PC-3 (cell line): Measurements from ENCODE around the gene BEST3. TPM values are rescaled to one million over a fixed set of nuclear protein-coding genes. Genes with fewer than 3 reads are reported as not detected.

Experiments used
- ATAC-seq: fragments of 200-7000 bp; cut with Tn5 transposase; 2 replicates; pipeline ENCODE4 v1.9.1; 2020; ENCODE audit warnings: mild to moderate bottlenecking, moderate library complexity
- BruUV-seq: library from RNA; stranded (reverse); fragments of 400-500 nt; replicated peaks from 2 replicates; lab custom pipeline; 2021; lab: Mats Ljungman, UMichigan
- CTCF ChIA-PET: fragments of 300-600 bp; sonication (Branson Sonifier 250); formaldehyde crosslinking; loops from one replicate; lab custom pipeline; 2022; ENCODE audit warnings: antibody characterized with exemption; lab: Charles Lee
- POLR2A ChIA-PET: fragments of 300-600 bp; sonication (Branson Sonifier 250); formaldehyde crosslinking; loops from one replicate; lab custom pipeline; 2022; ENCODE audit warnings: antibody characterized with exemption; ENCODE audit not compliant: unreplicated experiment; lab: Charles Lee
- DNase-seq: peaks from one replicate; pipeline ENCODE4 v3.0.0-alpha.2; 2015
- H2AFZ ChIP-seq: fragments of 300-600 bp; sonication (generic); 2 replicates; pipeline ENCODE4 v1.6.0; 2016; ENCODE audit warnings: antibody characterized with exemption, low read length
- H3F3A ChIP-seq: fragments of 300-600 bp; sonication (generic); one replicate; pipeline ENCODE4 v1.6.0; 2017; ENCODE audit warnings: antibody characterized with exemption, low read length, control low read depth, mild to moderate bottlenecking; ENCODE audit not compliant: unreplicated experiment
- H3K27ac ChIP-seq: fragments of 300-600 bp; sonication (generic); 2 replicates; pipeline ENCODE4 v1.5.1; 2016; ENCODE audit warnings: mild to moderate bottlenecking, low read length
- H3K27me3 ChIP-seq: fragments of 300-600 bp; sonication (generic); 2 replicates; pipeline ENCODE4 v1.6.1; 2016; ENCODE audit warnings: low read length, mixed read lengths
- H3K36me3 ChIP-seq: fragments of 300-600 bp; sonication (generic); 2 replicates; pipeline ENCODE4 v1.6.1; 2016; ENCODE audit warnings: low read depth, mixed run types, low read length, mixed read lengths
- H3K4me1 ChIP-seq: fragments of 300-600 bp; sonication (generic); 2 replicates; pipeline ENCODE4 v1.5.1; 2016; ENCODE audit warnings: low read length; ENCODE audit not compliant: insufficient read depth
- H3K4me2 ChIP-seq: fragments of 300-600 bp; sonication (generic); 2 replicates; pipeline ENCODE4 v1.6.0; 2016; ENCODE audit warnings: low read length
- H3K4me3 ChIP-seq: fragments of 300-600 bp; sonication (generic); 2 replicates; pipeline ENCODE4 v1.5.1; 2016; ENCODE audit warnings: mild to moderate bottlenecking, low read length, mixed read lengths
- H3K79me2 ChIP-seq: fragments of 300-600 bp; sonication (generic); 2 replicates; pipeline ENCODE4 v1.6.1; 2017; ENCODE audit warnings: low read length, mixed read lengths
- H3K9ac ChIP-seq: fragments of 300-600 bp; sonication (generic); 2 replicates; pipeline ENCODE4 v1.6.0; 2016; ENCODE audit warnings: mild to moderate bottlenecking, low read length
- H3K9me2 ChIP-seq: fragments of 300-600 bp; sonication (generic); replicated peaks from 2 replicates; pipeline ENCODE4 v1.6.1; 2016; ENCODE audit warnings: mixed run types, low read length, mixed read lengths
- H3K9me3 ChIP-seq: fragments of 300-600 bp; sonication (generic); 2 replicates; pipeline ENCODE4 v1.6.1; 2016; ENCODE audit warnings: low read length, mixed read lengths
- H4K20me1 ChIP-seq: fragments of 300-600 bp; sonication (generic); 2 replicates; pipeline ENCODE4 v1.6.1; 2016; ENCODE audit warnings: low read length, mixed read lengths
- CTCF ChIP-seq: fragments of 300-600 bp; sonication (generic); conservative IDR thresholded peaks from 2 replicates; pipeline ENCODE4 v1.5.1; 2017; ENCODE audit warnings: antibody characterized with exemption, low read depth, mild to moderate bottlenecking, low read length
- EZH2 ChIP-seq: fragments of 300-600 bp; sonication (generic); IDR thresholded peaks from one replicate; pipeline ENCODE4 v1.6.1; 2017; ENCODE audit warnings: antibody characterized with exemption, mild to moderate bottlenecking, low read length; ENCODE audit not compliant: unreplicated experiment
- EZH2phosphoT487 ChIP-seq: fragments of 300-600 bp; sonication (generic); IDR thresholded peaks from 2 replicates; pipeline ENCODE4 v1.6.1; 2018; ENCODE audit warnings: mild to moderate bottlenecking, antibody characterized with exemption, low read length, borderline replicate concordance
- intact Hi-C: fragments of 100-400 bp; cut with micrococcal nuclease; formaldehyde crosslinking; loops from 2 replicates; pipeline ENCODE4 v1.9.0; 2023
- total RNA-seq: library from RNA; depleted of rRNA; stranded (reverse); fragments of >200 nt; gene quantifications from 2 replicates; pipeline ENCODE4 v1.2.3, GENCODE V29; 2014

The BEST3 gene
- total RNA-seq, 1 experiment from 2014 or later = 0.55 TPM

GRCh38 chr12:69649529-69649928 lies 49.6 kb downstream of the BEST3 start:
- ChIA-PET CTCF (interaction anchor here (0.6 kb wide), 1 partner anchor 48 kb away, joined by 9 read pairs; no protein-coding TSS in a partner anchor), POLR2A (interaction anchor here (0.6 kb wide), 1 partner anchor 179 kb away, joined by 3 read pairs; the partner anchor contains the start of gene FRS2)
- H3F3A ChIP-seq = no peaks in the 10 kb centered on the region
- ATAC-seq (no peak), DNase-seq (no peak)
- no peak overlapping the region for H3K27ac ChIP-seq
- no peaks in the 10 kb centered on the region for H3K9me3 ChIP-seq
- H4K20me1 ChIP-seq = no peaks in the 10 kb centered on the region
- intact Hi-C loops = no loop called here
- no peaks in the 10 kb centered on the region for H3K4me1 ChIP-seq
- no peaks in the 10 kb centered on the region for H3K36me3 ChIP-seq
- H3K79me2 ChIP-seq = no peaks in the 10 kb centered on the region
- no peak overlapping the region for H2AFZ ChIP-seq
- no peak overlapping the region for H3K9ac ChIP-seq
- H3K27me3 ChIP-seq = no peaks in the 10 kb centered on the region
- H3K9me2 ChIP-seq = no peaks in the 10 kb centered on the region
- H3K4me3 ChIP-seq = no peak overlapping the region
- no peak overlapping the region for H3K4me2 ChIP-seq
- TF ChIP-seq CTCF (no peak), EZH2 (no peak), EZH2phosphoT487 (no peak)
- no TSS peak for BruUV-seq

- no TSS peak for BruUV-seq
- no peaks in the 10 kb centered on the region for H3F3A ChIP-seq
- intact Hi-C loops = no loop called here
- no peaks in the 10 kb centered on the region for H3K79me2 ChIP-seq
- POLR2A ChIA-PET = no interaction called here
- no peak for ATAC-seq
- CTCF ChIA-PET = no interaction called here
- no peak overlapping the region for H3K9ac ChIP-seq
- H2AFZ ChIP-seq = no peak overlapping the region
- H3K27ac ChIP-seq = no peak overlapping the region
- H3K9me3 ChIP-seq = no peaks in the 10 kb centered on the region
- no peaks in the 10 kb centered on the region for H4K20me1 ChIP-seq
- H3K36me3 ChIP-seq = no peaks in the 10 kb centered on the region
- TF ChIP-seq EZH2phosphoT487 (no peak), EZH2 (no peak), CTCF (no peak)
- no peaks in the 10 kb centered on the region for H3K27me3 ChIP-seq
- H3K4me3 ChIP-seq = no peak overlapping the region
- H3K4me2 ChIP-seq = no peak overlapping the region
- no peaks in the 10 kb centered on the region for H3K9me2 ChIP-seq
- peak; percentile 60 for DNase-seq
- no peaks in the 10 kb centered on the region for H3K4me1 ChIP-seq
Observed at GRCh38 chr12:69648476-69648875, 50.6 kb downstream of the BEST3 start.

GRCh38 chr12:69647178-69647577 lies 51.9 kb downstream of the BEST3 start:
- ATAC-seq = no peak
- TF ChIP-seq EZH2 (no peak), EZH2phosphoT487 (no peak)
- Histone ChIP-seq H3K4me2 (no peak overlapping the region), H3K27ac (no peak overlapping the region), H3K4me3 (no peak overlapping the region), H4K20me1 (no peaks in the 10 kb centered on the region), H2AFZ (no peak overlapping the region), H3K9me3 (no peaks in the 10 kb centered on the region), H3K9me2 (no peaks in the 10 kb centered on the region), H3K79me2 (no peaks in the 10 kb centered on the region), H3K36me3 (no peaks in the 10 kb centered on the region), H3K4me1 (no peaks in the 10 kb centered on the region), H3F3A (no peaks in the 10 kb centered on the region), H3K27me3 (no peaks in the 10 kb centered on the region), H3K9ac (no peak overlapping the region)
- DNase-seq = no peak
- no TSS peak for BruUV-seq
- intact Hi-C loops = no loop called here
- ChIA-PET POLR2A (no interaction called here), CTCF (interaction anchor here (0.5 kb wide), 1 partner anchor 52 kb away, joined by 5 read pairs; no protein-coding TSS in a partner anchor)
